Effector memory CD8-positive, alpha-beta T cell (primary cell): ENCODE measurements around the gene KCNJ16.
"Not testable (repeated sequence)": the region's sequence is repeated elsewhere in the genome, so short reads cannot be mapped to it uniquely, and the experiment has no call there.

ENCODE experiments used
- ATAC-seq: fragments of 150-1000 bp; cut with Tn5 transposase; replicated peaks from 2 replicates; pipeline ENCODE4 v1.10.0; 2021; ENCODE audit warnings: mild to moderate bottlenecking, moderate library complexity
- DNase-seq, 3 experiments: peaks; one replicate each; pipeline ENCODE4 v3.0.0; 2021
- H3K27ac Mint-ChIP-seq, 2 donors: one replicate each; pipeline ENCODE4 v1.8.0; 2022; ENCODE audit warnings: mild to moderate bottlenecking in 2 of 2, mixed read lengths in 2 of 2, moderate library complexity in 2 of 2
- H3K27me3 Mint-ChIP-seq, 2 donors: one replicate each; pipeline ENCODE4 v1.8.0; 2022; ENCODE audit warnings: mixed read lengths in 2 of 2
- H3K36me3 Mint-ChIP-seq: one replicate; pipeline ENCODE4 v1.8.0; 2022; ENCODE audit warnings: mild to moderate bottlenecking, moderate library complexity, mixed read lengths; ENCODE audit not compliant: insufficient read depth
- H3K4me1 Mint-ChIP-seq, 2 donors: one replicate each; pipeline ENCODE4 v1.8.0; 2022; ENCODE audit warnings: low read depth in 2 of 2, mixed read lengths in 2 of 2
- H3K4me3 Mint-ChIP-seq, 2 donors: one replicate each; pipeline ENCODE4 v1.8.0; 2022; ENCODE audit warnings: mild to moderate bottlenecking in 2 of 2, mixed read lengths in 2 of 2, moderate library complexity in 2 of 2
- H3K9me3 Mint-ChIP-seq, 2 donors: one replicate each; pipeline ENCODE4 v1.8.0; 2022; ENCODE audit warnings: mixed read lengths in 2 of 2
- total RNA-seq, 9 experiments: gene quantifications; one replicate each; lab custom pipeline; 2026; lab: John Stamatoyannopoulos, UW

Gene KCNJ16
- total RNA-seq: 0 to 0.06 (median 0) reads per million in 9 experiments

DNA sequence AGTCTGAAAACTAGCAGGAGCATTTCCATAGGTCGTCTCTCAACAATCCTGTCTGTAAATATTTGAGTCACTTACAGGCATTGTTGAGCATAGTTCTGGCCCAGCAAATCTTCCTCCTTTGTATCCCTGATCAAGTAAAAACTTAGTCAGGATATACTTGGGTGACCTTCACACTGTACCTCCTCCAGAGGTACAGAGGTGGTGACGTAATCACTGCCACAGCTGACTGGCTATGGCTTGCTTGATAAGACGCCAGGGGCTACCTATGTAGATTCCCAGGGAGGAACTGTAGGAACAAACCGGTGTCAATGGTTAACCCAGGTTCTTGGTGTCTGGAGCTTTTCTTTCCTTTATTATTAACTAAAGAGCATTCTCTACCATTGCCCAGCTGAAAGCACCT is at the start of gene KCNJ16:
KCNJ16 (plus strand) TSS at position 270 of the 400 bp plus-strand sequence. CDS start 56,863 bp downstream, outside the sequence.
- DNase-seq: no peak
- Mint-ChIP-seq H3K27me3 (peaks cover 0 to 15% of the 10 kb centered on the region in 2 donors), H3K4me1 (no peaks in the 10 kb centered on the region), H3K36me3 (no peaks in the 10 kb centered on the region), H3K9me3 (peaks cover 0 to 4% of the 10 kb centered on the region in 2 donors), H3K27ac (no peak within 1 kb of the TSS), H3K4me3 (no peak within 1 kb of the TSS)
- no peak for ATAC-seq

DNA sequence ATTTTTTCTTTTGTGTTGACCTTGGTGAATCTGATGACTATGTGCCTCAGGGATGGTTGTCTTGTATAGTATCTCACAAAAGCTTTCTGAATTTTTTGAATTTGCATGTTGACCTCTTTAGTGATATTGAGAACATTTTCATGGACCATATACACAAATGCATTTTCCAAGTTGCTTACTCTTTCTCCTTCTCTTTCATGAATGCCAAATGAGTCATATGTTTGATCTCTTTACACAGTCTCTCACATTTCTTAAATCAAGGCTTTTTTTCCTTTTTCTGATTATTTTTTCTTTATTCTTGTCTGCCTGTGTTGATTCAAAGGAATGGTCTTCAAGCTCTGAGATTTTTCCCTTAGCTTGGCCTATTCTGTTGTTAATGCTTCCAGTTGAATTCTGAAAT is 46.6 kb upstream of the KCNJ16 start:
- ATAC-seq (no peak), DNase-seq (no peak)
- Mint-ChIP-seq H3K4me1 (no peaks in the 10 kb centered on the region), H3K27ac (no peak overlapping the region), H3K4me3 (no peak overlapping the region), H3K9me3 (no peaks in the 10 kb centered on the region), H3K27me3 (peaks cover 0 to 6% of the 10 kb centered on the region in 2 donors), H3K36me3 (no peaks in the 10 kb centered on the region)

DNA sequence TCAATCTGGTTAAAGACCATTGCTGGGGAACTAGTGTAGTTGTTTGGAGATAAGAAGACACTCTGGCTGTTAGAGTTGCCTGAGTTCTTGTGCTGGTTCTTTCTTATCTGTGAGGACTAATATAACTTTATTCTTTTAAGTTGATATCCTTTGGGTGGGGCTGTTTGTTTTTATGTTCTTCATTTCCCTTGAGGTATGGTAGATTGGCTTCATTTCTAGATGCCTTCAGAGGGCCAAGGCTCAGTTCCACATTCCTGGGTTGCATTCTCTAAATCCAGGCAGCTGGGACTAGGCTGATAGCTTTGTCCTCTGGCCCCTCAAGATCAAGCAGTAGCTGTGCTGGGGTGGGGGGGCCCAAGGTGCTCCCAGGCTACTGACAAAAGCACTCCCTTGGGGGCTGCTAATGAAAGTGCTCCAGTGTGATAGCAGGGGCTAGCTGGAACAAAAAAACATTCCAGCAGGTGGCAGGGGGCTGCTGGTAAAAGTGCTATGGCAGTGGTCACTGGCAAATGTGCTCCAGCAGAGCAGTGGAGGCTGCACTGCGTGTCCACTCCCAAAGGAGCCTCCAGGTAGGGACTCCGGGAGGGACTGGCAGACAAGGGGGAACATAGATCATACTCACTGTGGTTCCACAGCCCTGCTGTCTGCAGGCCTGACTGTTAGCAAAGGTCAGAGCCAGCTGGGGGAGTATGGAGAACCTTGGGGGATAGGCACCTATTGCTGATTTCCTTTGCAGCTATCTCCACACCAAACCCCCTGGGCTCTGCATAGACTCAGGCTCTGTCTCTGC is 45.9 kb upstream of the KCNJ16 start:
- Mint-ChIP-seq H3K4me1 (no peaks in the 10 kb centered on the region), H3K4me3 (no peak overlapping the region), H3K27ac (no peak overlapping the region), H3K36me3 (no peaks in the 10 kb centered on the region), H3K27me3 (peaks cover 0 to 6% of the 10 kb centered on the region in 2 donors), H3K9me3 (no peaks in the 10 kb centered on the region)
- DNase-seq (no peak), ATAC-seq (no peak)

DNA sequence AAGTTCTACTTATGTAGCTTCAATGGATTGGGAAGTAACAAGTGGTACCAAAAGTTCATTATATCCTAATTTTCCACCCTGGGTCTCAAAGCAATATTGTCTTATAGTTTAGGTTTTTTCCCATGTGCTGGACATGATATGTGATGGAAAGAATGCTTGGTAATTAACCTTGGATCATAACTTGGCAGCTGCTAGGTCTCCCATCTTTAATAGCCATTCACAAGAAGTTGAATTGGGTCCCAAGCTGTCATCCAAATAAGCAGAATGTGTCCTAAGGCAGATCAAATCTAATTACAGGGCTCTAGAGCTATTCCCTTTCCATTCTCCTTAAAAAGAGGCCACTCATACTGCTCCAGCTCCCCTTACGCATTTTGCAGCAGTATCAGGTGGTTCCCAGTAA is 44.7 kb upstream of the KCNJ16 start:
- H3K4me3 Mint-ChIP-seq: no peak overlapping the region
- ATAC-seq: no peak
- no peaks in the 10 kb centered on the region for H3K4me1 Mint-ChIP-seq
- no peak overlapping the region for H3K27ac Mint-ChIP-seq
- no peaks in the 10 kb centered on the region for H3K36me3 Mint-ChIP-seq
- H3K27me3 Mint-ChIP-seq: peaks cover 0 to 6% of the 10 kb centered on the region in 2 donors
- no peaks in the 10 kb centered on the region for H3K9me3 Mint-ChIP-seq
- no peak for DNase-seq

DNA sequence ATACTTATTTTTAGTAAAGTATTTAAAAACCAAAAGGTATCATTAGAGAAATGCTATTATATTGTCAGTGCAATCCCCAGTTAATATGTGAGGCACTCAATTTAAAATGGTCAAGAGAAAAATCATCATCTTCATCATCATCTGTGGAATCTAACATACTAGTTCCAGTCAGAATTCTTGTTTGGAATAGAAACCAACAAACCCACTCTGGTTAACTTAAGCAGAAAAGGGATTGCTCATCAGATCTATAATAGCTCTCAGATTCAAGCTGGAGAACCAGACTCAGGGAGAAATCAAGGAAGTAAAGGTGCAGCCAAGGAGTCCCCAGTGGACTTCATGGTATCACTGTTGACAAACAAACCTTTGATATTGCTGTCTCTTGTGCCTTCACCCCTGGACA is 43.7 kb upstream of the KCNJ16 start:
- ATAC-seq (no peak), DNase-seq (no peak)
- Mint-ChIP-seq H3K27ac (no peak overlapping the region), H3K36me3 (no peaks in the 10 kb centered on the region), H3K4me3 (no peak overlapping the region), H3K9me3 (no peaks in the 10 kb centered on the region), H3K27me3 (peaks cover 0 to 6% of the 10 kb centered on the region in 2 donors), H3K4me1 (no peaks in the 10 kb centered on the region)

DNA sequence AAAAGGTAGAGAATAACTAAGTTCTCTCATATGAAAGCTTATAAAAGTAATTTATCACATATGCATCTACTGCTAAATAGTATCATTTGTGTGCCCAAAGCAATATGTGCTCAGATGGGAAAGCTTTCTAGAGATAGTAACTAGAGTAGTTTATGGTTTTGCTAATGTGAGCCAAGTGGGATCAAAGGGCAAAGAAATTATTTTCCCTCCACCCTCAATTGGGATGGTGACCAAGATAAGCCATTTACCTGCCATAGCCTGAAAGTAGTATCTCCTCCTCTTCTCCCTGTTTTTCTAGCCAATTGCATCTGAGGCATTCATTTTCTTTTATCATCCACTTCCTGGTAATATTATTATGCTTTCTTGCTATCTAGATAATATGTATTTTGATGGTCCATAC is 41.9 kb upstream of the KCNJ16 start:
- Mint-ChIP-seq H3K9me3 (no peaks in the 10 kb centered on the region), H3K36me3 (no peaks in the 10 kb centered on the region), H3K27ac (no peak overlapping the region), H3K4me3 (no peak overlapping the region), H3K4me1 (no peaks in the 10 kb centered on the region), H3K27me3 (peaks cover 0 to 6% of the 10 kb centered on the region in 2 donors)
- DNase-seq (no peak), ATAC-seq (no peak)

DNA sequence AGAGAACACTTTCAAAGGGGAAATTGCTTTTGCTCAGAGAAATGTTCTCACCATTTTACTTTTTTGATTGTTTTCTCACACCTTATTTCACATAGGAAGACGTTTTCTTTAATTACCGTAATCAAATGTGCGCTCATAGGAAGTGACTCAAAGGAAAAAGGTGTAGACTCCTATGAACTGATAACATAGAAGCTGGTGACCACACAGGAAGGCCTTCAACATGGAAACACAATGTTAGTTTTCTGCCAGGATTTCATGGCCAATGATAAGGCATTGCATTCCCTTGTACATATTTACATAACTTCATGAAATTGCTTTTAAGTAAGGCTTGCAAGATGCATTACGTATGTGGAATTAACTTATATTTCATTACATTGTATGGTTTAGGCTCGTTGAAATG is 40.9 kb upstream of the KCNJ16 start:
- H3K4me3 Mint-ChIP-seq: no peak overlapping the region
- DNase-seq (no peak), ATAC-seq (no peak)
- H3K27ac Mint-ChIP-seq: no peak overlapping the region
- no peaks in the 10 kb centered on the region for H3K4me1 Mint-ChIP-seq
- peaks cover 0 to under 1% of the 10 kb centered on the region in 2 donors for H3K27me3 Mint-ChIP-seq
- no peaks in the 10 kb centered on the region for H3K9me3 Mint-ChIP-seq
- H3K36me3 Mint-ChIP-seq: no peaks in the 10 kb centered on the region

DNA sequence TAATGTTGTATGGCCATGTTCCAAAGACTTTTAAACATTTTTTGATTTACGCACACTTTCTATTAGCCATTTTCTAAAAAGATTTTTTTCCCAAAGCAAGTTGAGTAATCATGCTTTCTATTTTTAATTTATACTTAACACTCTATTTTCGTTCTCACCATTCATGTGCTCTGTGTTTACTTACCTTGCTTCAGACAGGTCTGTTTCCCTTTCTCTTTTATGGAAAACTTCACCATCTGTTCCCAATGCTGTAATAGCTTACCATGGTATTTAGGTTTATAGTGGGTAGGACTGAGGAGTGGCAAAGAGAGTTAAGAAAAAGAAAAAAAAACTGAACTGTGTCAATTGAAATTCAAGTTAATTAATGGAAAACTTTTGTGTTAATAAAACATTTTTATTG is 37.5 kb upstream of the KCNJ16 start:
- no peak for DNase-seq
- Mint-ChIP-seq H3K27me3 (no peaks in the 10 kb centered on the region), H3K4me3 (no peak overlapping the region), H3K4me1 (no peaks in the 10 kb centered on the region), H3K36me3 (no peaks in the 10 kb centered on the region), H3K27ac (no peak overlapping the region), H3K9me3 (no peaks in the 10 kb centered on the region)
- ATAC-seq: no peak

DNA sequence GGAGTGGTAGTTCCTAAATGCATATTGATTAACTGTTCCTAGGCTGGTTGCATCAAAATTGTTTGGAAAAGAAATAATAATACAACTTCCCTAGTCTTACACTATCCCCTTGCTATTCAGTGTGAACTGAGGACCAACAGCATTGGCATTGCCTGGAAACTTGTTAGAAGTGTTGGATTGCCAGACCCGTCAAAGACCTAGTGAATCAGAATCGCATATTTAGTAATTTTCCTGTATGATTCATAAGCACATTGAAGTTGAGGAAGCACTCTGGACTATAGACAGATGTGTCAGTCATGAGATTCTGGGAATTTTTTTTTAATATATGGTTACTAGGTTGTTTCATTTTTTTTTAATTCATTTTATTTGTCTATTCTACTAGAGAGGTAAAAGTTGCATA is 34.7 kb upstream of the KCNJ16 start:
- DNase-seq: no peak
- H3K9me3 Mint-ChIP-seq: no peaks in the 10 kb centered on the region
- no peaks in the 10 kb centered on the region for H3K27me3 Mint-ChIP-seq
- H3K4me1 Mint-ChIP-seq: no peaks in the 10 kb centered on the region
- no peak overlapping the region for H3K27ac Mint-ChIP-seq
- ATAC-seq: no peak
- no peak overlapping the region for H3K4me3 Mint-ChIP-seq
- no peaks in the 10 kb centered on the region for H3K36me3 Mint-ChIP-seq

DNA sequence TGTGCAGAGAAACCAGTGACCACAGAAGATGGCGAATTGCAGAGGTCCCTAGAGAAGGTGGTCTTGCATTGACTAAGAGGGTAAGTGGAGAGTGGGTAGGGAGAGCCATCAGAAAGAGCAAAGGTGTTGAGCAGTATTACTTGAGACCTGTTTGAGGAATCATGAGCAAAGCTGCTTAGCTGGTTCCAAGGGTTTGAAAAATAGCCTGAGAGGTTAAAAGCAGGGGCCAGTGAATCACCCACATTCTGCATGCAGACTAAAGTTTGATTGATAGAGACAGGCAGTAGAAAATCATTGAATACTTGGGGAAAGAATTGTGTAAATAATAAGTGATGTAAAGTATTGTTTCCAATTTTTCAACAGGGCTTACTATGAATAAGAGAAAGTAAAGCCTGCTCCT is 34.0 kb upstream of the KCNJ16 start:
- Mint-ChIP-seq H3K9me3 (no peaks in the 10 kb centered on the region), H3K4me1 (no peaks in the 10 kb centered on the region), H3K4me3 (no peak overlapping the region), H3K27me3 (no peaks in the 10 kb centered on the region), H3K36me3 (no peaks in the 10 kb centered on the region), H3K27ac (no peak overlapping the region)
- DNase-seq: no peak
- ATAC-seq: no peak

DNA sequence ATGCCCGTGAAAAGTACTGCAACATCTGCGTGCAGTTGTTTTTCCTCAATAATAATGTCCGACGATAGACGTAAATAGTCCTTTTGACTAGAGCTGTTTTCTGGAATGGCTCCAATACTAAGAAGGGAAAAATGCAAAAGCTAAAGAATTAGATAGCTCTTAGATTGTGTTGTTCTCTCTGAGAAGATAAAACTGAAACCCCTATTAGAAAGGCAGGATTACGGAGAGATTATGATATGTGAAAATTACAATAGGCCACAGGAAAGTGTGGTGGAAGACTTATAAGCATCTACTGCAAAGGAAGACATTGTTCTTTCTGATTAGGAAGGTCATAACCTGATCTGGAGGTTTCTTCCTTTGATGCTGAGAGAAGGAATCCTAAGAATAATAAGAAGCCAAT is 33.5 kb upstream of the KCNJ16 start:
- Mint-ChIP-seq H3K27me3 (no peaks in the 10 kb centered on the region), H3K4me3 (no peak overlapping the region), H3K9me3 (no peaks in the 10 kb centered on the region), H3K27ac (no peak overlapping the region), H3K4me1 (no peaks in the 10 kb centered on the region), H3K36me3 (no peaks in the 10 kb centered on the region)
- ATAC-seq (no peak), DNase-seq (no peak)

DNA sequence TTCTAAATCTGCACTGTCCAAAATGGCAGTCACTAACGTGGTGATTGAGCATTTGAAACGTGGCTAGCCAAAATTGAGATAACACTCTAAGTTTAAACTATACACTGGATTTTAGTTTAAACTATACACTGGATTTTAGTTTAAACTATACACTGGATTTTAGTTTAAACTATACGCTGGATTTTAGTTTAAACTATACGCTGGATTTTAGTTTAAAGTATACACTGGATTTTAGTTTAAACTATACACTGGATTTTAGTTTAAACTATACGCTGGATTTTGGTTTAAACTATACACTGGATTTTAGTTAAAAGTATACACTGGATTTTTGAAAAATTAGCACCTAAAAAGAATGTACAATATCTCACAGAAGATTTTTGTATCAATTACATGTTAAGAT is 29.2 kb upstream of the KCNJ16 start:
- H3K4me1 Mint-ChIP-seq, H3K4me3 Mint-ChIP-seq, H3K27ac Mint-ChIP-seq, H3K27me3 Mint-ChIP-seq, H3K9me3 Mint-ChIP-seq, DNase-seq, H3K36me3 Mint-ChIP-seq, ATAC-seq: not testable (repeated sequence)

DNA sequence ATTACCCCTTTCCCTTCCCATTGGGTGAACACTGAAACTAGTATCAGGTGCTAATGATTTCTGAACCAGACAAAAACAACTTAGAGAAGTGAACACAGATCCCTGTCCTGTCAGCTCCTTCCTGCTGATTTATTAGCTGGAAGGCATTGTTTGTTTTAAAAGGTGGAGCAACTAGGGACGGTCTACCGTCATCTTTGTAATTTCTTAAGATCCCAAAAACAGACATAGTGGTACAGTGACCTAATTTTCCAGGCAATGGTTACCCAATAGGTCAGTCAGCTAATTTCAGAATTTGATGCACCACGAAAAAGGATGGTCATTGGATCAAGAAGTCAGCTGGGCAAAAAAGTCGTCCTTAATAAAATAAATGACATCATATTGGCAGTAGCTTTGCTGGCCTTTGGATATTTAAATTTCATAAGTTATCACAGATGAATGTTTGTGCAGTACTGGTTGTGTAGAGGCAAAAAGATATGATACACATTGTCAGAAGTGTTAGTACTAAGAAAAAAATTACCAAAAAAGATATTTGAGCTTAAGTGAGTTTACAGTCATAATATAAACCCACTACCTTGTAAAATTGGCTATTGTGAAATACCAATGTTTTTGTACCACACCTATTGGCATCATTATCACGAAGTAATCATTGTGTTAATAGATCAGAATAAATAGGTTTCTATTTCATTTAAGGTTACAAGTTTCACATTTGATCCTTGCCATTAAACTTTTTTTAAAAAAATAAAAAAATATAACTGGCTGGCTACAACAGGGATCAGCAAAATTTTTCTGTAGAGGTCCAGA is 27.2 kb upstream of the KCNJ16 start:
- Mint-ChIP-seq H3K27ac (no peak overlapping the region), H3K4me1 (no peaks in the 10 kb centered on the region), H3K9me3 (no peaks in the 10 kb centered on the region), H3K36me3 (no peaks in the 10 kb centered on the region), H3K27me3 (no peaks in the 10 kb centered on the region), H3K4me3 (no peak overlapping the region)
- DNase-seq (no peak), ATAC-seq (no peak)
